Measurements from ENCODE around the gene PPP2R2B.

DNA sequence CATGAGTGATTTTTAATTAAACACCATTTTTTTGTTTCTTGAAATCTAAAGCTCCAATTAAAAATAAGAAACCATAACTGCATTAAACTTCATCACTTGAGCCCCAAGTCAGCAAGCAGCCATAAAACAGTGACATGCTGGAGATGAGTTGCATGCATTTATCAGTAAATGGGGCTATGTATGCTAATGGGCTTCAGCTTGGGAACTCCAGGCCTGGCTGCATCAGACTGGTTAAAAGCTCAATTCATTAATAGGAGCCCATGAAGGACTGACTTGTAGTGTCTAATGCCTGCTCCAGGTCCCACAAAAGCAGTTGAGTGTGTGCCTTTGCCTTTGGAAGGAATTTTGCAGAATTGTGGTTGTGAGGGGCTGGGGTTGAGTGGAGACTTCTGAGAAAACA lies 328.9 kb downstream of the PPP2R2B start:
- TF ChIP-seq, protein P1, sequence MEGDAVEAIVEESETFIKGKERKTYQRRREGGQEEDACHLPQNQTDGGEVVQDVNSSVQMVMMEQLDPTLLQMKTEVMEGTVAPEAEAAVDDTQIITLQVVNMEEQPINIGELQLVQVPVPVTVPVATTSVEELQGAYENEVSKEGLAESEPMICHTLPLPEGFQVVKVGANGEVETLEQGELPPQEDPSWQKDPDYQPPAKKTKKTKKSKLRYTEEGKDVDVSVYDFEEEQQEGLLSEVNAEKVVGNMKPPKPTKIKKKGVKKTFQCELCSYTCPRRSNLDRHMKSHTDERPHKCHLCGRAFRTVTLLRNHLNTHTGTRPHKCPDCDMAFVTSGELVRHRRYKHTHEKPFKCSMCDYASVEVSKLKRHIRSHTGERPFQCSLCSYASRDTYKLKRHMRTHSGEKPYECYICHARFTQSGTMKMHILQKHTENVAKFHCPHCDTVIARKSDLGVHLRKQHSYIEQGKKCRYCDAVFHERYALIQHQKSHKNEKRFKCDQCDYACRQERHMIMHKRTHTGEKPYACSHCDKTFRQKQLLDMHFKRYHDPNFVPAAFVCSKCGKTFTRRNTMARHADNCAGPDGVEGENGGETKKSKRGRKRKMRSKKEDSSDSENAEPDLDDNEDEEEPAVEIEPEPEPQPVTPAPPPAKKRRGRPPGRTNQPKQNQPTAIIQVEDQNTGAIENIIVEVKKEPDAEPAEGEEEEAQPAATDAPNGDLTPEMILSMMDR (IDR thresholded peaks at IDR 0.05), result no peak
- no peak for TF ChIP-seq POLR2A (IDR thresholded peaks at IDR 0.05)
